Measurements from ENCODE around the gene OTC. TPM values are rescaled to one million over a fixed set of nuclear protein-coding genes. Genes with fewer than 3 reads are reported as not detected.

Gene OTC
- polyA plus RNA-seq (ENCODE audit: insufficient read length in 10 of 10): under 1 TPM in 1 of 10 donors, not detected in 9; 0.20 TPM
- long read RNA-seq, donor 1: 0 reads
- long read RNA-seq, donor 2: 0 reads
- long read RNA-seq, donor 3: 0 reads
- long read RNA-seq, donor 4: 0 reads
- long read RNA-seq, donor 5: 0 reads
- long read RNA-seq, donor 6: 0 reads
- long read RNA-seq, donor 7: 0 reads
- long read RNA-seq, donor 8: 0 reads
- long read RNA-seq, donor 9: 0 reads

GRCh38 chrX:38352362-38352761 is at the start of gene OTC:
OTC (plus strand) TSS chrX:38352604; CDS start chrX:38352697, 93 bp downstream.
- no peak for DNase-seq

- peak in 1 of 3 donors; percentile 22 for DNase-seq
Measured at GRCh38 chrX:38304010-38304409, 48.4 kb upstream of the OTC start.

GRCh38 chrX:38305971-38306370 is 46.4 kb upstream of the OTC start:
- no peak for DNase-seq

- no peak for DNase-seq
Measured at GRCh38 chrX:38311743-38312142, 40.7 kb upstream of the OTC start.

GRCh38 chrX:38312436-38312835 is 40.0 kb upstream of the OTC start:
- peak in 1 of 3 donors; percentile 66 for DNase-seq

- no peak for DNase-seq
Measured at GRCh38 chrX:38313190-38313589, 39.2 kb upstream of the OTC start.

- no peak for DNase-seq
Measured at GRCh38 chrX:38315186-38315585, 37.2 kb upstream of the OTC start.

GRCh38 chrX:38318196-38318595 is 34.2 kb upstream of the OTC start:
- no peak for DNase-seq

- DNase-seq: no peak
Measured at GRCh38 chrX:38318606-38319005, 33.8 kb upstream of the OTC start.

- no peak for DNase-seq
Measured at GRCh38 chrX:38320819-38321218, 31.6 kb upstream of the OTC start.

- peak in 1 of 3 donors; percentile 6 for DNase-seq
Measured at GRCh38 chrX:38326086-38326485, 26.3 kb upstream of the OTC start.

GRCh38 chrX:38327007-38327774 is 25.2 kb upstream of the OTC start, which contains the start of gene RPGR:
RPGR (minus strand) TSS chrX:38327509; CDS start chrX:38327367, 142 bp downstream.
- DNase-seq: peak; percentile 92 to 97 (median 93)

- no peak for DNase-seq
Measured at GRCh38 chrX:38327775-38328081, 24.7 kb upstream of the OTC start.

- DNase-seq: no peak
Measured at GRCh38 chrX:38332505-38332904, 19.9 kb upstream of the OTC start.

GRCh38 chrX:38335382-38335781 is 17.0 kb upstream of the OTC start:
- peak in 1 of 3 donors; percentile 26 for DNase-seq

GRCh38 chrX:38336538-38337240 is 15.7 kb upstream of the OTC start:
- DNase-seq: no peak

- no peak for DNase-seq
Measured at GRCh38 chrX:38341442-38341841, 11.0 kb upstream of the OTC start.

GRCh38 chrX:38342853-38343778 is 9.3 kb upstream of the OTC start:
- DNase-seq: no peak

- DNase-seq: no peak
Measured at GRCh38 chrX:38346150-38346549, 6.3 kb upstream of the OTC start.

- peak in 2 of 3 donors; percentile 10 to 22 for DNase-seq
Measured at GRCh38 chrX:38347136-38347535, 5.3 kb upstream of the OTC start.

- no peak for DNase-seq
Measured at GRCh38 chrX:38351346-38351745, 1.1 kb upstream of the OTC start.

- DNase-seq: no peak
Measured at GRCh38 chrX:38356401-38356800, 4.0 kb downstream of the OTC start.
